ENCODE measurements around the gene LMBR1.
"Not testable (repeated sequence)": the region's sequence is repeated elsewhere in the genome, so short reads cannot be mapped to it uniquely, and the experiment has no call there.

The LMBR1 gene

DNA sequence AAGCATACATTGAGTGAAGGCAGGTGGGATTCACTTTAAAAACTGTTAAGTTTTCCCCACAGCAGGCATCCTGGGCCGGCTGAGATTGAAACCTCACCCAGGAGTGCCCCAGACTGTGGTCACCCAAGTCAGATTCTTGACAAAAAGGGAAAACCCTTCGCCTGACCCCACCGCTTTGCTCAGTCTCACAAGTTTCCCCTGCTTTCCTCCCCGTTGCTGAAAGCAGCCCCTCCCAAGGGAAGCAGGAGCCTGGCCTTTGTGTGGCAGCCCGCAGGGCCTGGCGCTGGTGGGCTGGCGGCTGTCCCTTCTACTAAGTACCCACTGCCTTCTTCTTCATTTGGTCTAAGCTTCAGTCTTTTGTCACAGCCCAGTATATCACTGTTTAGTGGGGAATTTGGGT, 236.4 kb downstream of the LMBR1 start:
- DNase-seq (ENCODE audit: low read depth in 3 of 3) = no peak

DNA sequence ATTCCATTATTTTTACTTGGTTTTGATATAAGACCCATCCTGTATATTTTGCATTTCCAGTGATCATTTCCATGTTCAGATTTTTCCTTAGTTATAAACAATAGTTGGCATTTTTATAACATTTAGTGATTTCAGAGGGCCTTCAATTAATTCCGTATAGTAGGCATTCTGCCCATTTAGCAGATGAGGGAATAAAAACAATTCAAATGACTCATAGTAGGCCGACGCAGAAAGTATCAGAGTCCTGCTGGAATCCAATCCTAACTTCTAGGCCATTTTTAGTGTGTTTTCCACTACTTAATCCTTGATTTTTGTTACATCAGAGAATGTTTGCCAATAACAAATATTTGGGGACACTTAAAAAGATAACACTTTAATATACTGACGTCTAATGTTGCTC, 237.0 kb downstream of the LMBR1 start:
- DNase-seq (ENCODE audit: low read depth in 3 of 3) = no peak

GRCh38 chr7:156655251-156655650, 237.7 kb downstream of the LMBR1 start:
- DNase-seq (ENCODE audit: low read depth in 3 of 3) = no peak

DNA sequence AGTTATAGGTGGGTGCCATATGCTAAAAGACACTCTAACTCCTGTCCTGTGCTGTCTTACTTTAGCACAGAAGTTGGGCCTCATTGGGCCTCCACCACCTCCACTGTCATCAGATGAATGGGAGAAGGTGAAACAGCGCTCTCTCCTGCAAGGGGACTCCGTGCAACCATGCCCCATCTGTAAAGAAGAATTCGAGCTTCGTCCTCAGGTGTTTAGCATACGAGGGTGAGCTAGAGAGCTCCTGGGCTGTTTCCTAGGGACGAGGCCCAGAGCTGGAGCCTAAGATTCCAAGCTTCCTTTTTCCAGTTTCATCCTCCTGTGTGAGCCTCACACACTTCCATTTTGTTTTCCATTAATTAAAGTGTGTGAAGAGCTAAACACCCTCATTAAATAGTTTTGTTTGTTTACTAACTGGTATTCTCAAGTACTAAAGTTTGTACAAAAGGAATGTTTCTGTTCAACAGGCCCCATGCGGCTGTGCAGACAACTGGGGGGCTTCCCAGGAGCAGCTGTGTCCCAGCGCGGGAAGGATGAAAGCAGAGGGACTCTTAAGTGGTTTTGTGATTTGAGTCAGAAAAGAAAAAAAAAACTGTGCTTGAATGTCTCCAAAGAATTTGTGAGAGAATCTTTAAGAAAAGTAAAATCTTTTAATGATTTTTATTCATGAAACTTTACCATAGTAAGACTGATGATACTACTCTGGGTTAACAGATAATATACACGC, 238.3 kb downstream of the LMBR1 start:
- no peak for DNase-seq (ENCODE audit: low read depth in 3 of 3)

GRCh38 chr7:156652886-156653568, 240.0 kb downstream of the LMBR1 start:
- no peak for DNase-seq (ENCODE audit: low read depth in 3 of 3)

DNA sequence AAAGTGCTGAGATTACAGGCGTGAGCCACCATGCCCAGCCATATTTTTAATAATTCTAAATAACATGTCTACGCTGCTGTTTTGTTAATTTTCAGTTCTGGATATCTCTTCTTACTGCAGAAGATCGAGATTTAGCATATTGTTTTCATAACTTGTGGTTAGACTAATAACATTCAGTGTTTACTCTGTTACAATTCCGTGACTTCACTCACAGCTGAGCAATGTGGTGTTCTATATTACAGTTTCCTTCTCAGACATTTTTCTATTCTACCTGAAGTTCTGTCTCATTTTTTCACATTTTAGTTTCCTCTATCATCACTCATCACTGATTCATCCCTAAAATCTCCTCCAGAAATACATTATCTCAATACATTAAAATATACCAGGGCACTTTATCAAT, 241.5 kb downstream of the LMBR1 start:
- no peak for DNase-seq (ENCODE audit: low read depth in 3 of 3)

DNA sequence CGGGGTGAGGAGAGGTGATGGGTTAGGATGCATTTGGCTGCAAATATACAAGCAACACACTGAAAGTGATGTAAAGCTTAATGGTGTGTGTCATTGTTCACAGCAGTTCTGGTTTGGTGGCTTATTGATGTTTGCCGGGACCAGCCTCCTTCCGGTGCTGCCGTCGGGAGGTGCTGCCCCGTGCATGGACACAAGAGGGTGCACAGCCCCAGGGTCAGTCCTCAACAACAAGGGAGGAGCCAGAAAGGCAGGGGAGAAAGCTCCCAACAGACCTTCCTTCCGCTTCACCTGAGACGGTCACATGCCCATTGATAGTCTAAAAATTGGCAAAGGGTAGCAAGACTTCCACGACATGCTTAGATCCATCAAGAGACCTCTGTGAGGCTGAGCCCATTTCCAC, 242.9 kb downstream of the LMBR1 start:
- no peak for DNase-seq (ENCODE audit: low read depth in 3 of 3)

DNA sequence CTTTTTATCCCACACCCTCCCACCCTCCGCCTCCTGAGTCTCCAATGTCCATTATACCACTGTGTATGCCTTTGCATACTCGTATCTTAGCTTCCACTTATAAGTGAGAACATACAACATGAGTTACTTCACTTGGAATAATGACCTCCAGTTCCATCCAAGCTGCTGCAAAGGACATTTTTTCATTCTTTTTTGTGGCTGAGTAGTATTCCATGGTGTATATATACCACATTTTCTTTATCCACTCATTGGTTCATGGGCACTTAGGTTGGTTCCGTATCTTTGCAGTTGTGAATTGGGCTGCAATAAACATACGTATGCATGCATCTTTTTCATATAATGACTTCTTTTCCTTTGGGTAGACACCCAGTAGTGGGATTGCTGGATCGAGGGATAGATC, 245.7 kb downstream of the LMBR1 start:
- not testable (repeated sequence) for DNase-seq (ENCODE audit: low read depth in 3 of 3)

DNA sequence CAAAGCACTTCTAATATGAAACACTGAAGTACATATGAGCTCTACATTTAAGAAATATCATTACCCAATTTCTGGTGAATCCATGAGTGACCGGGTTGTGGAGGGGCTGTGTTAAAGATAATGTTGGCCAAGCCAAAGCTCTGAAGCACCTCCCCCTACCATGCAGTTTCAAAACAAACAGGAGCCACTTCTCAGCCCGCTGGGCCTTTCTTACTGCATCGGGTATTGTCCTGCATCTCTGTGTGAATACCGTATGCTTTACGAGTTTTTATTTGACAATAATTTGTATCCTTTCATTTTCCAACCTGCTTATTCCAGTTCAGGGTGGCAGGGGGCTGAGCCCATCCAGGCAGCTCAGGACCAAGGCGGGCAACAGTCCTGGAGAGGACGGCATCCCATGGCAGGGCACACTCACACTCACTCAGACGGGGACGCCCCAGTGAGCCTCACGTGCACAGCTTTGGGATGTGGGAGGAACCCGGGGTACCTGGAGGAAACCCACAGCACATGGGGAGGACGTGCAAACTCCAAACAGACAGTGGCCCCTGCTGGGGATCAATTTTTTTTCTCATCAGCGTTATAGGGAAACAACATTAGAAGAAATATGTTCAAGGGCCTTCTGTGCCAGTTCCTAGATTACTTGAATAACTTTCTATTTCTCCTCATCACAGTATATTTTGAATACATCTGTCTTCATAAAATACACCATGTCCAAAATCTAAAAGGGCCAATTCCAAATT, 250.5 kb downstream of the LMBR1 start:
- no peak for DNase-seq (ENCODE audit: low read depth in 3 of 3)

DNA sequence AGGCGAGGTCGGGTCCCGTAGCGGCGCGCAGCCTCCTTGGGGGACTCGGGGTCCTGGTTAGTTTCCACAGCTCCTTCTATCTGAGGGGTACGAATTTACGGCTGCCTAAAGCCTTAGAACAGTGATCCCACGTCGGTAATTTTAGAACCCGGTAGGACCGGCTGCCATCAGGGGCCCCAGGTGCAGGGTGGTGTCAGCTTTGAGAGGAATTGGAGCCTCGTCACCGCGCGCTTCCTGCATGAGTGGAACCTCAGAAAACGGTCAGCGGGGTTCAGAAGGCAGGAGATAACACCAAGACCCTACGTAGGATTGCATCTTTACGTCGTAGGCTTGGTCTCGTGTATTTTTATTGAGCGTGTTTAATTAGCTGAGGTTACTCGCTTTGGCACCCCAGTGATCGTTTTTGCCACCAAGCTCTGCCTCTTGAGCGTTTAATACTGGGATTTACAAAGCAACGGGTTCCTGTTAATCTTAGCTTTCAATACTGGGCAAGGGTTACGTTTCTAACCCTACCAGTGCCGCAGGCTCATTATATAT, 252.0 kb downstream of the LMBR1 start:
- peak; percentile 19 to 43 (median 37) for DNase-seq (ENCODE audit: low read depth in 3 of 3)

DNA sequence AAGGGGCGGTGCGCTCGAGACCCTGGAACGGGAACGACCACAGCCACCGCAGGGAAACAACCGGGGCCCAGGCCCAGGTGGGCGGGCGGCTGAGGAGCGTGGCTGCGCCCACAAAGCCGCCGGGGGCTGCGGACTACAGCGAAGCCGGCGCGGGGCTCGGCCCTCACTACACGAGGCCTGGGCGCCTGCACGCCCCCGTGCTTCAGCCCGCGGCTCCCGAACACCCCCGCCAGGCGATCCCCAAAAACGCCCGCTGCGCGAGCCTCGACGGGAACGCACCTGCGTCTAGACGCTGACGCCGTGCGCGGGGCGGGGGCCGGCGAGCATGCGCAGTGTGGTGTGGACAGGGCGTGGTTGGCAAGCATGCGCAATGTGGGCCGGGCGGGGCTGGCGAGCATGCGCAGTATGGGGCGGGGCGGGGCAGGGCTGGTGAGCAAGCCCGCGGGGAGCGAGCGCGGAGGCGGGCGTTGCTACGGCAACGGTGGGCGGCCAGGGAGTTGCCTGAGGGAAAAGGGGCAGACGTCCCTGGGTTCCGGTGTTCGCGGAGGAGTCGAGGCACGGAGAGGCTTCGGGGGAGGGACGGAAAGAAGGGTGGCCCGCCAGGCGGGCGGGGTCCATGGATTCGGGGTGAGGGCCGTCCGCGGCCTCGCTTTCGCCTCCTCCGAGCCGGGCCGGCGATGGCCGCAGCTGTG, 252.6 kb downstream of the LMBR1 start, which contains the start of gene RNF32:
Gene RNF32 (plus strand): TSS at position 518 of the 692 bp plus-strand sequence. CDS start 3,104 bp downstream, outside the sequence.
- DNase-seq (ENCODE audit: low read depth in 3 of 3) = peak; percentile 98

- no peak for DNase-seq (ENCODE audit: low read depth in 3 of 3)
Observed at GRCh38 chr7:156639426-156640256, 253.3 kb downstream of the LMBR1 start.

DNA sequence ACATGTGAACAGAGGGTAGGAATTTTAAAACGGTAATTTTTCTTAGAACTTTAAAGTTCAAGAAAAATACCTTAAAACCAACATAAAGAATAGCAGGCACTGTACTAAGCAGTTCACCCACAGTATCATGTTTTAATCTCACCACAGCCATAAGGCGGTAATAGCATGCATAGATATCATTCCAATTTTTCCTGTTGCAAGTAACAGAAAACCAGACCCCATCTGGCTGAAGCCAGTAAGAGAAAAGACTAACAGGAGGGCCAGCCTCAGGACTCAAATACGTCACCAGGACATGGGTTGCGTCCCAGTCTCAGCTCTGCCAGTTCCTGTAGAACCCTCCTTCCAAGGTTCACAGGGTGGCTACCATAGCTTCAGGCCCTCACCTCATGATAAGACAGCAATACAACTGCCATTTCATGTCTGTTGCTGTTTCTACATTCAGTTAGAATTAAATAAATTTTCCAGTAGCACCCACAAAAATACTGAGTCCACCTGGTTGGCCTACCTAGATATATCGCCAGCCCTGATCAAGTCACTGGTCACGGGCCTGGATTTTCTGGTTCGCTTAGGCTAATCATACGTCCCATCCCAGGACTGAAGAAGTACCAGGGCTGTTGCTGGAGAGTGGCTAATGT, 254.4 kb downstream of the LMBR1 start:
- no peak for DNase-seq (ENCODE audit: low read depth in 3 of 3)

- DNase-seq (ENCODE audit: low read depth in 3 of 3) = not testable (repeated sequence)
Observed at GRCh38 chr7:156637093-156637492, 255.9 kb downstream of the LMBR1 start.

GRCh38 chr7:156635529-156636385, 257.2 kb downstream of the LMBR1 start:
- no peak for DNase-seq (ENCODE audit: low read depth in 3 of 3)

GRCh38 chr7:156634117-156634516, 258.9 kb downstream of the LMBR1 start:
- DNase-seq (ENCODE audit: low read depth in 3 of 3) = no peak

DNA sequence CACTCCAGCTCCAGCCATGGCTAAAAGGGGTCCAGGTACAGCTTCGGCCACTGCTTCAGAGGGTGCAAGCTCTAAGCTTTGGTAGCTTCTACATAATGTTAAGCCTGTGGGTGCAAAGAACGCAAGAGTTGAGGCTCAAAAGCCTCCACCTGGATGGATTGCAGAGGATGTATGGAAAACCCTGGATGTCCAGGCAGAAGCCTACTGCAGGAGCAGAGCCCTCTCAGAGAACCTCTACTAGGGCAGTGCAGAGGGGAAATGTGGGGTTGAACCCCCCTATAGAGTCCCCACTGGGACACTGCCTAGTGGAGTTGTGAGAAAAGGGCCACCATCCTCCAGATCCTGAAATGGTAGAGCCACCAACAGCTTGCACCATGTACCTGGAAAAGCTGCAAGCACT, 263.1 kb downstream of the LMBR1 start:
- no peak for DNase-seq (ENCODE audit: low read depth in 3 of 3)

DNA sequence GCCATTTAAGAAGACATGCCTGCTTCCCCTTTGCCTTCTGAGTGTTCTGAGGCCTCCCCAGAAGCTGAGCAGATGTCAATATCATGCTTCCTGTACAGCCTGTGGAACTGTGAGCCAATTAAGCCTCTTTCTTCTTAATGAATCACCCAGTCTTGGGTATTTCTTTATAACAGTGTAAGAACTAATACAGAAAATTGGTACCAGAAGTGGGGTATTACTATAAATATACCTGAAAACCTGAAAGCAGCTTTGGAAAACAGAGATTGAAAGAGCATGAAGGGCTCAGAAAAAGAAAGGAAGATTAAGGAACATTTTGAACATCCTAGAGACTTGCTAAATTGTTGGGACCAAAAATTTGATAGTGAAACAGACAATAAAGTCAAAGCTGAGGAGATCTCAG, 264.4 kb downstream of the LMBR1 start:
- no peak for DNase-seq (ENCODE audit: low read depth in 3 of 3)
